GM12872 (cell line): ENCODE measurements around the gene BARX1.

Experiments
- TF ChIP-seq, protein P1 (sequence below): IDR thresholded peaks from 3 replicates; pipeline ENCODE4 v1.5.1; 2011; ENCODE audit warnings: low read depth, mild to moderate bottlenecking, low read length, moderate library complexity; ENCODE audit not compliant: insufficient read depth

Gene BARX1, protein sequence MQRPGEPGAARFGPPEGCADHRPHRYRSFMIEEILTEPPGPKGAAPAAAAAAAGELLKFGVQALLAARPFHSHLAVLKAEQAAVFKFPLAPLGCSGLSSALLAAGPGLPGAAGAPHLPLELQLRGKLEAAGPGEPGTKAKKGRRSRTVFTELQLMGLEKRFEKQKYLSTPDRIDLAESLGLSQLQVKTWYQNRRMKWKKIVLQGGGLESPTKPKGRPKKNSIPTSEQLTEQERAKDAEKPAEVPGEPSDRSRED

DNA sequence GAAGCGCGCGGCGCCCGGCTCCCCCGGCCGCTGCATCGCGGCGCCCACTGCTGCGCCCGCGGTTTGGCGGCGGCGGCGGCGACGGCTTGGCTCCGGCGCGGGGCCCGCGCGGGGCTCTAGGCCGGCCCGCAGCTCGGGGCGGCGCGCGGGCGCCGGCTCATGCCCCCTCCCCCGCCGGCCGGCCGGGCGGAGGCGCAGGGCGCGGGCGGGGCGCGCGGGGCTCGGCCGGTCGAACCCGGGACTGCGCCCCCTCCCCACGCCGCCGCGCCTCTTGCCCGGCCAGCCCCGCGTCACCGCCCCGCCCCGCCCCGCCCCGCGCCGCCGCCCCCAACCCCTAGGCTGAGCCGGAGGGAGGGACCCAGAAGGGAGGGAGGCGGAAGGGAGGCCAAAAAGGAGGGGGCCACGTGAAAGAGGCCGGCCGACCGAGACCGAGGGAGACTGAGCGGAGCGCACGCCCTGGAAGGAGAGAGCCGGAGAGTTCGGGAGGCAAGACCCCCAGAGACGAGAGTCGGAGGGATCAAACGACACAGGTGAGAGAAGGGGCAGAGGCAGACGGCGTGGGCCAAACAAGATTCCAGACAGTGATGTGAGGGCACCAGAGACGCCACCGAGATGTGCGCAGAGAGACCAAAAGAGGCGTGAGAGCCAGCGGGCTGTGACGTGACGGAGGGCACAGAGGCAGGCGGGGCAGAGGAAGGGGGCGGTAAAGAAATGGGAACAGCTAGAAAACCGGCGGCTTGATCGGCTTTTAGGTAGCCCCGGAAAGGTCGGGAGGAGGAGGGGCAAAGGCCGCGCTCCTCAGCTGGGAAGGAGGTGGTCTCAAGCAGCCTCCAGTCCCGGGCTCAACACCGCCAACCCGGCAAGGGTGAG is at the start of gene BARX1:
TSS of gene BARX1 (minus strand) at position 245 of the 870 bp plus-strand sequence. CDS start at position 36, 209 bp downstream.
- TF ChIP-seq, protein P1, sequence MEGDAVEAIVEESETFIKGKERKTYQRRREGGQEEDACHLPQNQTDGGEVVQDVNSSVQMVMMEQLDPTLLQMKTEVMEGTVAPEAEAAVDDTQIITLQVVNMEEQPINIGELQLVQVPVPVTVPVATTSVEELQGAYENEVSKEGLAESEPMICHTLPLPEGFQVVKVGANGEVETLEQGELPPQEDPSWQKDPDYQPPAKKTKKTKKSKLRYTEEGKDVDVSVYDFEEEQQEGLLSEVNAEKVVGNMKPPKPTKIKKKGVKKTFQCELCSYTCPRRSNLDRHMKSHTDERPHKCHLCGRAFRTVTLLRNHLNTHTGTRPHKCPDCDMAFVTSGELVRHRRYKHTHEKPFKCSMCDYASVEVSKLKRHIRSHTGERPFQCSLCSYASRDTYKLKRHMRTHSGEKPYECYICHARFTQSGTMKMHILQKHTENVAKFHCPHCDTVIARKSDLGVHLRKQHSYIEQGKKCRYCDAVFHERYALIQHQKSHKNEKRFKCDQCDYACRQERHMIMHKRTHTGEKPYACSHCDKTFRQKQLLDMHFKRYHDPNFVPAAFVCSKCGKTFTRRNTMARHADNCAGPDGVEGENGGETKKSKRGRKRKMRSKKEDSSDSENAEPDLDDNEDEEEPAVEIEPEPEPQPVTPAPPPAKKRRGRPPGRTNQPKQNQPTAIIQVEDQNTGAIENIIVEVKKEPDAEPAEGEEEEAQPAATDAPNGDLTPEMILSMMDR = no peak

DNA sequence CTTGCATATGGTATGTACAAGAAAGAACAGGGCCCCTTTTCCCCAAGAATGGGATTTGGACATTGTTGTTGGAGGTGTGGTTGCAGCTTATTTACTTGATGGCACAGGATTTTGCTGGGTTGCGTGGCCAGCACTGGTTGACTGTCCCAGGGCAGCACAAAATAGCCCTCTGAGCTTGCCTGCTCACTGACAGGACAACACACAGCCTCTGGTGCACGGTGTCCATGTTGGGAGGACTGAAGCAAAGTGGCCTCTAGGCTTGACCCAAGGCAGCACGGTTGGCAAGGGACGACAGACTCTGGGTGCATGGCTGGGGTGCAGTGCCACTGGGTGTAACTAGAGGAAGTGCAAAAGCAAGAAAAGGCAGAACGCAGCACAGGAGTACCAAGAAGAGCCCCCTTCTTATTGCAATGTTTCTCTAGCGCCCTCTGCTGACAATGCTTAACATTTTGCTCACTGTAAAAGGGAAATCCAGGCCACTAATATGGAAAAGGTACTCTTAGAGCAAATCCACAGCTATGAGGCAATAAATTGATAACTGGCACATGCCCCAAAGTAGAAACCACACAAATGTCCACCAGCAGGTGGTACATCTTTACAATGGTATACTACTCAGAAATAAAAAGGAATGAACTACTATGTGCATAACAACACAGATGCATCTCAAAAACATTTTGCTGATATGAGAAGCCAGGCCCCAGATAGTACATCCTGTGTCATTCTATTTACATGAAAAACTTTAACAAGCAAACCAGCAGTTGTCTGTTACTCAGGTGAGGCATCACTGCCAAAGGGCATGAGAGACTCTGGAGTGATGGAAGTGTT is 47.4 kb upstream of the BARX1 start:
- TF ChIP-seq, protein P1 = peak; percentile 77

DNA sequence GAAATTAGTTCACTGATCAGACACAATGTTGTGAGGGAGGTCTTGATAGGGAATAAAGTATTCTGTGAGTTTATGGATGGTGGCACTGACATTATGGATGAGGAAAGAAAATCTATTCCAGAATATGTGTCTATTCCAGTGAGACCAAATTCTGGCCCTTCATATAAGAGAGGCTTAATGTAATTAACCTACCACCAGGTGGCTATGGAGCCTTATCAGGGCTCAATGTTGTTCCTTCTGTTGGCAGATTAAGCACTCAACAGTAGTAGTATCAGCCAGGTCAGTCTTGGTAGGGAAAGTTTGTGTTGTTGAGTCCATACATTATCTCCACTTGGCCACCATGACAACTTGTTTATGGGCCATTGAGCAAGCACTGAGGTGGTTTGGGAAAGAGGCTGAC is 41.7 kb upstream of the BARX1 start:
- TF ChIP-seq, protein P1 = no peak

DNA sequence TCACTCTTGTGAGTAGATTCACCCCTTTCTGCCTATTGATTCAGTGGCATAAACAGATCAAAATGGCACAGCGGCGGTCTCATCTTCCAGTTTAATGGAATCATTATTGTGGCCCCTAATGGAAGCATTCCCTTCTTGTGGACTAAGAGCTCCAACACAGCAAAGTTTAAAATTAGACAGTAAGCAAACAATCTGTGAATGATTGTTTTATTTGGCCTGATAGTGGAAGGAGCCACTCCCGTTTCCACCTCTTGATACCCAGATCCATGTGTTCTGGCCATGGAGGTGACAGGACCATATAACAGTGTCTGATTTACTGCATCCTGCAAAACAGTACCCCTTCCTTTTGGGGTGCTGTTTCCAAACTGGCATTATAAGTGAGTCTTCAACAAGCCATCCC is 41.2 kb upstream of the BARX1 start:
- TF ChIP-seq, protein P1 = no peak

DNA sequence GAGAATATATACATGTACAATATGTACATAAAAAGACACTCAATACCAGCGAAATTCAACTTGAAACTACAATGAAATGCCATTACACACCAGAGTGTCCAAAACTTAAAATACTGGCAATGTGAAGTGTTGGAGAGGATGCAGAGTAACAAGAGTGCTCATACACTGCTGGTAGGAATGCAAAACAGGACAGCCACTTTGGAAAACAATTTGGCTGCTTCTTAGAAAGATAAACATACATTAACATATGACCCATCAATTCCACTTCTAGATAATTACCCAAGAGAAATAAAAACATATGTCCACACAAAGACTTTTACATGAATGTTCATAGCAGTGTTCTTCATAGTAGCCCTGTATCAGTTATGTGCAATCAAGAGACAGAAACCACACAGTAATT is 39.4 kb upstream of the BARX1 start:
- TF ChIP-seq, protein P1 = no peak

DNA sequence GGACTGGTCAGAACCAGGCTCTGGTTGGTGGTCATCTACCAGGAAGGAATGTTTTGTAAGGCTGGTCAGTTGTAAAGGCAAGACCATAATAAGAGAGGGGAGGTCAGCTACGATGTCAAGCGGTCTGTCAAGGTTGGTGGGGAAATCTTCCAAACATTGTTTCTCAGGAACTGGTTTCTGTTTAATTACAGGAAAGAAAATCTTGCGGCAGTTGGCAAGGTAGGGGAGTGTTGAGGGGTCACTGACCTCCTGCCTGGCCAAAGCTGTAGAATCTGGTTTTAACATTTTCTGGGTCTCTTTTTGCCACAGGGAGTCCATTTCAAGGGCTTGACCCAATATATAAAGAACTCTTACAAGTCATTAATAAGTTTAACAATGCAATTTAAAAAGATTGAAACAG is 39.0 kb upstream of the BARX1 start:
- TF ChIP-seq, protein P1 = no peak

DNA sequence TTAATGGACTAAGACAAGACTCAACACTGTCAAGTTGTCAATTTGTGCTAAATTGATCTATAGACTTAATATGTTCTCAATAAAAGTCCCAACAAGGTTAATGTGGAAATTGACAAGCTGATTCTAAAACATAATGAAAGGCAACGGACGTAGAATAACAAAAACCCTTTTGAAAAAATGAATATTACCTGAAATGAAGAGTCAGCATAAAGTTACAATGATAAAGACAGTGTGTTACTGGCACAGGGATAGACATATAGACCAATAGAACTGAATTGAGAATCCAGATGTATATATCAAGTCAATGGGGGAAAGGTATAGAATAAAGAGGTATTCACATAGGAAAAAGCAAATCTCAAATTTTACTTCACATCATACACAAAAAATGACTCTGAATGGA is 37.7 kb upstream of the BARX1 start:
- TF ChIP-seq, protein P1 = no peak
